Stimulated activated CD4-positive, alpha-beta T cell treated with anti-CD3 and anti-CD28 coated beads, Interleukin-1b, Interleukin-23, amount 100 ng/mL, for 4 hours (primary cell): Measurements from ENCODE around the gene KRTAP9-8.
"Not testable (repeated sequence)": the region's sequence is repeated elsewhere in the genome, so short reads cannot be mapped to it uniquely, and the experiment has no call there.

Experiments used
- DNase-seq, 2 donors: peaks; one replicate each; pipeline ENCODE4 v3.0.0-alpha.2; 2020; ENCODE audit warnings: low read depth in 2 of 2

KRTAP9-8 gene, protein sequence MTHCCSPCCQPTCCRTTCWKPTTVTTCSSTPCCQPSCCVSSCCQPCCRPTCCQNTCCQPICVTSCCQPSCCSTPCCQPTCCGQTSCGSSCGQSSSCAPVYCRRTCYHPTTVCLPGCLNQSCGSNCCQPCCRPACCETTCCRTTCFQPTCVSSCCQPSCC

GRCh38 chr17:41237949-41238437 lies at the start of gene KRTAP9-8:
Gene KRTAP9-8 (plus strand): TSS chr17:41237999. CDS start chr17:41238052, 53 bp downstream.
- DNase-seq = not testable (repeated sequence)

DNA sequence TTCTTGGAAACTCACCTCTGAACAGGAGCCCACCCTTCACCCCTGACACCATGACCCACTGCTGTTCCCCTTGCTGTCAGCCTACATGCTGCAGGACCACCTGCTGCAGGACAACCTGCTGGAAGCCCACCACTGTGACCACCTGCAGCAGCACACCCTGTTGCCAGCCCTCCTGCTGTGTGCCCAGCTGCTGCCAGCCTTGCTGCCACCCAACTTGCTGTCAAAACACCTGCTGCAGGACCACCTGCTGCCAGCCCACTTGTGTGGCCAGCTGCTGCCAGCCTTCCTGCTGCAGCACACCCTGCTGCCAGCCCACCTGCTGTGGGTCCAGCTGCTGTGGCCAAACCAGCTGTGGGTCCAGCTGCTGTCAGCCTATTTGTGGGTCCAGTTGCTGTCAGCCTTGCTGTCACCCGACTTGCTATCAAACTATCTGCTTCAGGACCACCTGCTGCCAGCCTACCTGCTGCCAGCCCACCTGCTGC lies 47.9 kb upstream of the KRTAP9-8 start, which contains the start of gene KRTAP9-1:
Gene KRTAP9-1 (plus strand): TSS at position 51 of the 482 bp plus-strand sequence. CDS start 0 bp downstream, at position 51.
- not testable (repeated sequence) for DNase-seq

DNA sequence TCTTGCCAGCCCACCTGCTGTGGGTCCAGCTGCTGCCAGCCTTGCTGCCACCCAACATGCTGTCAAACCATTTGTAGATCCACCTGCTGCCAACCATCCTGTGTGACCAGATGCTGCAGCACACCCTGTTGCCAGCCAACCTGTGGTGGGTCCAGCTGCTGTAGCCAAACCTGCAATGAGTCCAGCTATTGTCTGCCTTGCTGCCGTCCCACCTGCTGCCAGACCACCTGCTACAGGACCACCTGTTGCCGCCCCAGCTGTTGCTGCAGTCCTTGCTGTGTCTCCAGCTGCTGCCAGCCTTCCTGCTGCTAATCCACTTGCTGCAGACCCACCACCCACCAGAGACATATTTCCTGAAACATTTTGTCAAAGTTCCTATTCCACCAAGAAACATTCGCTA lies 47.5 kb upstream of the KRTAP9-8 start:
- DNase-seq = no peak

DNA sequence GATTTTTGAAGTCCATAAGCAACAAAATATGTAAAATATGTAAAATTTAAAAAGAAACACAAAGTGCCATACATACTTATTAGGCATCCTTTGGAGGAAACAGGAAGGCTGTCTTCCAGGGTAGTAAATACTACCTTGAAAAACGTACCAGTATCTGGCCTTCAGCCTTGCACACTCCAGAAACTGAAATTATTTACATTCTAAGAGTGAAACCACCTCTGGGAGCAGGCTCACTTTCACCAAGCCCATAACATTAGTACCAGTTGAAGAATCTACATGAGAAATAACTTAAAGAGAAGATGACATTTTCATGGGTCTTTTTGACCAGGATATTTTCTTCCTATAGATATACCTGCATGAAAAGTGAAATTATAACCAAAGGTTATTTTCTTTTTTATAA lies 41.7 kb upstream of the KRTAP9-8 start:
- no peak for DNase-seq

DNA sequence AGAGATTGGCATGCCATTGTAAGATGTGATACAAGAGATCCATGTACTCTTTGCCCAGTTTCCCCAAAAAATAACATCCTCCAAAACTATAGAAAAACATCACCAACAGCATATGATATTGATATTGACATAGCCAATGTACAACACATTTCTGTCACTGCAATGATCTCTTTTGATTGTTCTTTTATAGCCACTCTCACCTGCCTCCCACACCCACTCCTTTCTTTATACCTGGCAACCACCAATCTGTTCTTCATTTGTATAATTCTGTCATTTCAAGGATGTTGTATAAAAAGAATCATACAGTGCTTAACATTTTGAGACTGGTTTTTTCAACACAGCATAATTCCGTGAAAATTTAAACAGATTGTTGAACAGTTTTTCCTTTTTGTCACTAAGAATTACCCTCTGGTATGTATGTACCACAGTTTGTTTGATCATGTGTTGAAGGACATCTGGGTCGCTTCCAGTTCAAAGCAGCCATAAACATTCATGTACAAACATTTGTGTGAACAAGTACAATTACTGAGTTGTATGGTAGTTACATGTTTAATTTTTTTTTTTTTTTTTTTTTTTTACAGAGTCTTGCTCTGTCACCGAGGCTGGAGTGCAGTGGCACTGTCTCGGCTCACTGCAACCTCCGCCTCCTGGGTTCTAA lies 38.2 kb upstream of the KRTAP9-8 start:
- no peak for DNase-seq

DNA sequence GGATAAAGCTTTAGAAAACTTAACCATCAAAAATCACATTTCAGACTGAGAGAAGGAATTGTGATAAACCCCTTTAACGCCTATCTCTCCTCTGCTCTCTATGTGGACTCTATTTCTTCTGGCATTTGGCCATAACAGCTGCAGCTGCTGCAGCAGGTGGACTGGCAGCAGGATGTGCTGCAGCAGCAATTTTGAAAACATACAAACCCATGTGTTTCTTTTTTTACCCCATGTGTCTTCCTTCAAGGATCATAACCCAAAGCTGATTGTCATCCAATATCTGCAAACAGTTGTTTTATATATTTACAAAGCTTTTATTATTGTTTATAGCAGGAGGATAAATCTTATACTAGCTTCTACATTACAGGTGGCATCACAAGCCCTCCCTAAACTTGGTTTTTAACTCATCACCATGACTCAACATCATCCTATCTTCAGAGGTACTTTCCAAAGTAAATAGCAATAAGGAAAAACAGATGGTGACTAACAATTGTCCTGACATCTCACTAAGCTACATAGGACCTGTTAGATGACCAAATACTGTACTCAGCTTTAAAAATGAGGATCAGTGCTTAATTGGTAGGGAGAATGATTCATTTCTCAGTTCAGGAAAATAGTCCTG lies 25.8 kb upstream of the KRTAP9-8 start:
- no peak for DNase-seq

GRCh38 chr17:41212524-41213169 lies 25.2 kb upstream of the KRTAP9-8 start:
- DNase-seq = no peak

DNA sequence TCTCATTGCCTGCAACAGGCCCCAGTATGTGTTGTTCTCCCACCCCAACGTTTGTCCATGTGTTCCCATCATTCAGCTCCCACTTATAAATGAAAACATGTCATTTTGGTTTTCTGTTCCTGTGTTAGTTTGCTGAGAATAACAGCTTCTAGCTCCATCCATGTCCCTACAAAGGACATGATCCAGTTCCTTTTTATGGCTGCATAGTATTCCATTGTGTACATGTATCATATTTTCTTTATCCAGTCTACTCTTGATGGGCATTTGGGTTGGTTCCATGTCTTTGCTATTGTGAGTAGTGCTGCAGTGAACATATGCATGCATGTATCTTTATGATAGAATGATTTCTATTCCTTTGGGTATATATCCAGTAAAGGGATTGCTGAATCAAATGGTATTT lies 22.1 kb upstream of the KRTAP9-8 start:
- no peak for DNase-seq

DNA sequence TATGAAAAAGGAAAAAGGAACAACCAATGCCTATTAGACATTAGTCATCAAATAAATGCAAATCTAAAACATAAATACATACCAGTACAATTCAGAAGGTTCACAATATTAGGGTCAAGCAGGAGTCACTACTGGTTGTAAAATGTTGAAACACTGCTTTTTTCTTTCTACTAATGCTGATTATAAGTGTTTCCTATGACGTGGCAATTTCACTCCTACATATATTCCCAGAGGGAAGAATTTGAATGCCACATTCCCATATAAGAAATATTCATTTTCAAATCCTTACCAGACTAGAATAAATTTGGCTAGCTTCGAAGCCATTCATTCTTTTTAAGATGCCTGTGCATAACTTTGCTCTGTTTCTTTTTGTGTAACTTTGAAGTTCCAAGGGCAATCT lies 14.0 kb upstream of the KRTAP9-8 start:
- no peak for DNase-seq

GRCh38 chr17:41226051-41226450 lies 11.7 kb upstream of the KRTAP9-8 start:
- no peak for DNase-seq

DNA sequence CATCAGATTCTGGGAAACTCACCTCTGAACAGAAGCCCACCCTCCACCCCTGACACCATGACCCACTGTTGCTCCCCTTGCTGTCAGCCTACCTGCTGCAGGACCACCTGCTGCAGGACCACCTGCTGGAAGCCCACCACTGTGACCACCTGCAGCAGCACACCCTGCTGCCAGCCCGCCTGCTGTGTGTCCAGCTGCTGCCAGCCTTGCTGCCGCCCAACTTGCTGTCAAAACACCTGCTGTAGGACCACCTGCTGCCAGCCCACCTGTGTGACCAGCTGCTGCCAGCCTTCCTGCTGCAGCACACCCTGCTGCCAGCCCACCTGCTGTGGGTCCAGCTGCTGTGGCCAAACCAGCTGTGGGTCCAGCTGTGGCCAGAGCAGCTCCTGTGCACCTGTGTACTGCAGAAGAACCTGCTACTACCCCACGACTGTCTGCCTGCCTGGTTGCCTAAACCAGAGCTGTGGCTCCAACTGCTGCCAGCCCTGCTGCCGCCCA lies 11.2 kb upstream of the KRTAP9-8 start, which contains the start of gene KRTAP9-2:
Gene KRTAP9-2 (plus strand): TSS at position 51 of the 498 bp plus-strand sequence. CDS start 7 bp downstream, at position 58.
- DNase-seq = not testable (repeated sequence)

DNA sequence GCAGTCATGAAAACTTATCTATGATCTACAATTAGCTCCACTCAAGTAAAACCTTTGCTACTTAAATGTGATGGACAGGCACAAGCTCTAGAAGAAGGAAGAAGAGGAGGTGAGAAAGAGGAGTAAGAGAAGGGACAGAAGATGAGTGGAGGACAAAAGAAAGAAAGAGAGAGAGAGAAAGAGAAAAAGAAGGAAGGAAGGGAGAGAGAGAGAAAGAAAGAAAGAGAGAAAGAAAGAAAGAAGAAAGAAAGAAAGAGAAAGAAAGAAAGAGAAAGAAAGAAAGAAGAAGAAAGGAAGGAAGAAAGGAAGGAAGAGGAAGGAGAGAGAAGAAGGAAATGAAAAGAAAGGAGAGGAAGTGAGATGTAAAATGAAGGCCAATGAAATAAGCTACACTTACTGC lies 7.7 kb upstream of the KRTAP9-8 start:
- no peak for DNase-seq

DNA sequence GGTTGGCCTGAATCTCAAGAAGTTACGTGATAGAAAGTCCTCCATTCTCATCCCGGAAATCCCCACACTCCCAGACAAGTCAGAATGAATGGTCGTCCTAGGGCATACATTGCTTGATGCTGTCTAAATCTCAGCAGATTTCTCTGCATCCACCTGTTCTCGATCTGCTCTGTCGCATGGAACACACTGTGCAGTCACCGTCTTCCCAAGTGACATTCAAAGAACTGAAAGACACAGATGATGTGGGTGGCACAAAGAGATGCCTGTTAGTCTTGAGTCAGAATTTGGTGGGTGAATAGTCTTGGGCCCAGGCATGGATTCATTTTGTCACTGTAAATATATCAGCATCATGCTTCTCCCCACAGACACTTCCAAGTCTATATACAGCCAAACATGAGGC lies 6.1 kb upstream of the KRTAP9-8 start:
- DNase-seq = no peak

GRCh38 chr17:41232399-41233105 lies 5.2 kb upstream of the KRTAP9-8 start, which contains the start of gene KRTAP9-3:
Gene KRTAP9-3 (plus strand): TSS chr17:41232449. CDS start chr17:41232502, 53 bp downstream.
- DNase-seq = not testable (repeated sequence)

DNA sequence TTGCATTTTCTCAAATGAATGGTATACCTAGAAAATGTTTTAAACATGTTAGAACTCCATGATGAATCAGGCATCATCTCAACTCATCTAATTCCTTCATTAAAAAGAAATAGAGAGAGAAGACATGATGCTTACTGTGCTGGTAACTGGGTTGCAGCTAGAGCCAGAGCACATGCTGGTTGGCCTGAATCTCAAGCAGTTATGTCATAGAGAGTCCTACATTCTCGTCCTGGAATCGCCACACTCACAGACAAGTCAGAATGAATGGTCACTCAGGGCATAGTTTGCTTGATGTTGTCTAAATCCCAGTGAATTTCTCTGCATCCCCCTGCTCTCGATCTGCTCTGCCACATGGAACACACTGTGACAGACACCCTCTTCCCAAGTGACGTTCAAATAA lies 683 bp upstream of the KRTAP9-8 start:
- DNase-seq = not testable (repeated sequence)

DNA sequence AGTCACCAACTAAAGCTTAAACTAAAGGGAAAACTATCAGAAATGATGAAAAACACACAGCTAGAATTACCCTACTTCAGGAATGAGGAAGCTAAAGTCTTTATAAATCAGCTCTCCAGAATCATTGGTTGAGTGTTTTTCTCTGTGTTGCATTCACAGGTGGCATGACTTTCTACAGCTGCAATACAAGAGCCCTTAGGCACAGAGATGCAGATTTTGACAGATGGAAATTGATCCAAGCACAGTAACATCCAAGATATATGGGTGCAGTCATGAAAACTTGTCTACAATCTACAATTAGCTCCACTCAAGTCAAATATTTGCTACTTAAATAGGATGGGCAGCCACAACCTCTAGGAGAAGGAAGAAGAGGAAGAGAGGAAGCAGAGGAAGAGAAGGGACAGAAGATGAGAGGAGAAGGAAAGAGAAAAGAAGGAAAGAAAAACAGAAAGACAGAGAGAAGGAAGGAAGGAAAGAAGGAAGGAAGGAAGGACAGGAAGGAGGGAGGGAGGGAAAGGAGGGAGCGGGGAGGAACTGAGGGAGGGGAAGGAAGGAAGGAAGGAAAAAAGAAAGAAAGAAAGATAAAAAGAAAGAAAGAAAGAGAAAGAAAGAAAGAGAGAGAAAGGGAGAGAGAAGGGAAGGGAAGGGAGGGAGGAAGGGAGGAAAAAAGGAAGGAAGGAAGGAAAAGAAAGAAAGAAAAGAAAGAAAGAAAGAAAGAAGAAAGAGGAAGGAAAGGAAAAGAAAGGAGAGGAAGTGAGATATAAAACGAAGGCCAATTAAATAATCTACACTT lies 9.4 kb downstream of the KRTAP9-8 start:
- DNase-seq = not testable (repeated sequence)

GRCh38 chr17:41249637-41250240 lies 11.9 kb downstream of the KRTAP9-8 start, which contains the start of gene KRTAP9-4:
Gene KRTAP9-4 (plus strand): TSS chr17:41249687. CDS start chr17:41249721, 34 bp downstream.
- DNase-seq = not testable (repeated sequence)

DNA sequence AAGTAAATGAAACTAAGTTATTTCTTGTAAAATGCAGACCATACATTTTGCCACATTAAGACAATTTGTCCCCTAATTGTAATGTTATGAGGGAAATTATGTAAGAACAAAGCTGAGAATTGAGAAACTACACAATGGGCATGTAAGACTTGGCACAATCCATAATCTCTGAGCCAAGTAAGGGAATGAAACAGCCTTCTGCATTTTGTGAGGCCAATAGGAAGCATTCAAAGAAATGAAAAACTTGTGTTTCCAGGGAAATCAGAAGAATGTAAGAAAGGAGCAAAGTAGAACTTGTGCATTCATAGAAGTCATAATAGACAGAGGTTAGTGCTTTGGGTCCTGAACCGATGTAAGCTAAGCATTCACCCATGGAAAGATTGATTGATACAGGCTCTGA lies 13.5 kb downstream of the KRTAP9-8 start:
- DNase-seq = no peak

DNA sequence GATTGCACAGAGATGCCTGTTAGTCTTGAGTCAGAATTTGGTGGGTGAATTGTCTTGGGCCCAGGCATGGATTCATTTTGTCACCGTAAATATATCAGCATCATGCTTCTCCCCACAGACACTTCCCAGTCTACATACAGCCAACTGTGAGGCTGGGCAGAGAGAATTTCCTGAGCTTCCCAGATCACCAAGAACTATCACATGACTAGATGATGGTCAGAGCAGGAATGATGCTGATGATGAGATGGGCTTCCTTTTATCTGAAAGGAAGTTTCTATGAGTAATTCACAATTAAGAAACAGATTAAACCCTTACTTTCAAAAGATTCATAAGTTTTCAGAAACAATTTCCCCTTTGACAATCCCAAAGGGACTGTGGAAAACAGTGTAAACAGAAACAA lies 17.1 kb downstream of the KRTAP9-8 start:
- DNase-seq = no peak
